Measurements from ENCODE around the gene MAPKAPK2.

Gene MAPKAPK2

DNA sequence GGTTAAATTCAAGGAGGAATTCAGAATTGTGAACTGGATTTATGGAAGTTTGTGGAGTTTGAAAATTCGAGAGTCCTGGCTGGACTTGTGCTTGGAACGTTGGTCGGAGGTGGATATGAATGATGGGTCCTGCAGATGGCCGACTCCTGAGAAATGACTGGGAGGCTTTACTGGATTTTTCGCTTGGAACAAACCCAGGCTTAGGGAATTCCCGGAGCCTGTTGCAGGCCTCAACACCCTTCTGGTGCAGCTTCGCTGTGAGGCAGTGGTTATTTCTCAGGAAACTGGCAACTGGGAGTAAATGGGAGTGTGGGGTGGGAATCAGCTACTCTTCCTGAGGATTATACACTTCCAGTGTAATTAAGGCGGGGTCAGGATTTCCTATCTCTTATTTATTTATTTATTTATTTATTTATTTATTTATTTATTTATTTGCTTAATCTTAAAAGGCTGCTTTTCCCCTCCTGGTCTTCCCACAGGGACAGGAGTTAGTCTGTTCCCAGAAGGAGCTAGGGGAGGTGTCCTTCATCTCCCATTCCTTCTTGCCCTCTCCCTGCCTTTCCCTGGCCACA is 21.1 kb downstream of the MAPKAPK2 start:
- no peak for DNase-seq

DNA sequence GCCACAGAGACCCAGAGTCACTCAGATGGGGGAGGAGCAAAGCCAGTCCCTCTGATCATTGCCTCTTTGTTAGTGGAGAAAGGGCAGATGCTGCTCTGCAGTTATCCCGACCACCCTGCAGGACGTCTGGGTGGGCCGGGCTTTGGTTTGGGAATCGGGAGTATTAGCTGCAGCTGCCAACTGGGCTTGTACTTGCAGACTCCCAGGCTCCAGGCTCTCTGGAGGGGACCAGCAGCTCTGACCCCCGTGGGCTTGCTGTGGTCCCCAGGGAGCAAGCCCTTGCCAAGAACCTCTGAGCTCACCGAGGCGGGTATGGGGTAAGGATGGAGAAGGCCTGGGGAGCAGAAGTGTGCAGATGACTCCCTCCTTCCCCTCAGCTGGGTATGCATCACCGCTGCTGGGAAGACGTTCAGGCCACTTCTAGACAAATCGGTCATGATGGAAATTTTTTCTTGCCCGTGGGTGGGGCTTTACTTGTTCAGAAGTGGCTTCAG is 21.6 kb downstream of the MAPKAPK2 start:
- no peak for DNase-seq

DNA sequence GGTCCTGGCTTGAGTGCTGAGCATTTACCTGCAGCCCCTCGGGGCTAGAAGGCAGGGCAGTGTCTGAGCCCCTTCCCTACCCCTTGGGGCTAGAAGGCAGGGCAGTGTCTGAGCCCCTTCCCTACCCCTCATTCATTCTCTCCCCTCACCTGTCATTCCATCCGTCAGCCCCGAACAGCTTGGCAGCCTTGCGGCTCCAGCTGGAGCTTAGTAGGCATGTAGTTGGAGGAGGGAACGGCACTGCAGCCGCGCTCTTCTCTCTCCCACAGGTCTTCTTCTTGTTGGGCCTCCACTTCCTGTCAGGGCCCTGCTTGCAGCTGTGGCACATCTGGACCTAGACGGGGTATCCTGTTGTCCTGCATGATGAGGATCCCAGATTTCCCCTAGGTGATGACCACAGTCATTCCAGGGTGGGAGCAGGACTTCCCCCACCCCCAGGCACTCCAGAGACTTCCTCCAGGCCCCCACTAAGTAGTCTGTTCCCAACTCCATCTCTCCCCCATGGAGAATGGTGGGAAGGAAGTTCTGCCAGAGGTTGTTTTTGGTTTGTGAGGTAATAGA is 22.2 kb downstream of the MAPKAPK2 start:
- no peak for DNase-seq

DNA sequence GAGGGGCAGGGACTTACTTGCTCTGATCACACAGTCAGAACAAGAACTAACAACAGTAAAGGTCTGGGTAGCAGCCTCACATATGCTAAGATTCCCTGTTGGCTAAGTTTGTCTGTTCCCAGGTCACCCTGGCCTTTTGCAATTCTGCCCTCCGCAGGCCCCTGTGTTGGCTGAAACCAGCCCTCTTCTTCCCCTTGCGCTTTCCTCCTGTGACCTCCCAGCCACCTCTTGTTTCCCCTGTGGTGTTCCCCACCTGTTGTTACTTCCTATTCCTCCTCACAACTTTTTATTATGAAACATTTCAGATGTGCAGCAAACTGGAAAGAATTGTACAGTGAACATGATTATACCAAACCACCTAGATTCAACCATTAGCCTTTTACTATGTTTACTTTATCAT is 23.4 kb downstream of the MAPKAPK2 start:
- no peak for DNase-seq

DNA sequence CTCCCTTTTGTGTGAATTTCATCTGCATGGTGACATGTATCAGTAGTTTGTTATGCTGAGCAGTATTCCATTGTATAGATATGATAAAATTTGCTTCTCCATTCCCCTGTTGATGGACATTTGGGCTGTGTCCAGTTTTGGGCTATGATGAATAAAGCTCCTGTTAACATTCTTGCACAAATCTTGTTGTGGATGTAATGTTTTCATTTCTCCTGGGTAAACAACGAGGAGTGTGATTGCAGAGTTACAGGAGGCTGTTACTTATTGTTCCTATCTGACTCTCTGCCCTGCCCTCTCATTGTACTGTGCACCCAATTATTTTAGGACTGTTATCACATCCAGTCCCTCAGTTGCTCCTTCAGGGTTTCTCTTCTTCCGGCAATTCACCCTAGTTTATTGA is 24.2 kb downstream of the MAPKAPK2 start:
- DNase-seq: no peak

DNA sequence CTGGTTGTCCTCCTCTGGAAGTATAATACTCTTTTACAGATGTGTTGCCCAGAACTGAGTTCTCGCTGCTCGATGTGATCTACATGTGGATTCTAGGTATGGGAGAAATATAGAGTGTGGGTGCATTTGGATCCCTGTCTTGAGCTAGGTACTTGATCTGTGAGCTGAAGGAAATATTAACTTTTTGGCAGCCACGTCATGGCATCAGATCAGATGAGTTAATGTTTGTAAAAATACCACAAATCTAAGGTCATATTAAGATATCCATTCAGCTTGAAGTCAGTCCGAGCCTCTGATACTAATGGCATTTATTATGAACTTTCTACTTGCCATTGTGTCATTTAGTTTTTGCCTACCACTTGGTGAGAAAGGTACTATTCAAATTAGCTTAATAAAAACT is 24.6 kb downstream of the MAPKAPK2 start:
- no peak for DNase-seq

DNA sequence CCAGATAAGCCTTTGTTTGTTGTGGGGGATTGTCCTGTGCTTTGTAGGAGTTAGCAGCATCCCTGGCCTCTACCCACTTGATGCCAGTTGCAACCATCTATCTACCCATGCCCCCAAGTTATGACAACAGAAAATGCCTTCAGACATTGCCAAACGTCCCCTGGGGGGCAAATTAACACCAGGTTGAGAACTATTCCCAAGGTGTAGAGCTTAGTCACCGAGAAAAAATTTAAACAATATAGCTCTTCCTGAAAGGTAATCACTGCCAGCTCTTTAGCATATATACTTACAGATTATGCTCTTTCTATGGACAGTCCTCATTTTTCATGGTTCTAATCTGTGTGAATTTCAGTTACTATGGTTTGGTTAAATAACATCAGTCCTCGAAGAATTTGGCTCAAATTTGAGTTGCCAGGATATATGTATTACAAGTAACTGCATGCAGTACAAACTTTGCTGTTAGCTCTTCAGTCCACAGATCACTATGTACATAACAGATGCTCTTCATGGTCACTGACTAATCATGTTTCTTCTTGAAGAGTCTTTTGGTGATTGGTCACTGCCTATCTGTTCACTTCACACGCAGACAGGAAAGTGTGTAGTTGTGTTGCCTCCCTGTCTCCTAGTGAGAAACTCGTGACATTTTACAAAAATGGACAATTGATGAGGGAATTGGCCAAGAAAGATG is 25.2 kb downstream of the MAPKAPK2 start:
- DNase-seq: no peak

DNA sequence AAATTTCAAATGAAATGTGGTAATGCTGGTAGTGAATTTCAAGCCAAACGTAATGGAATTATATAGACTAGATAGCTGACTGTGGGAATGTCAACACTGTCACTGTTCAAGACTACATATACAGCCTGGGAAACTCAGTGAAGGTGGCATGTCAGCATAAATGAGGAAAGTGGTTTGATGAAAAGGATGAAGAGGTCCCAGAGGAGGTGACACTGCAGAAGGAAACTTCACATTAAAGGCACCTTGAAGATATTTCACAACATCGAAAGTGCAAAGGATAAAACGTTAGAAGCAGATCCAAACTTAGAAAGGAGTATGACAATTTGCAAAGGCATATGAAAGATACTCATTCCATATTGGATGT is 25.7 kb downstream of the MAPKAPK2 start:
- DNase-seq: no peak

DNA sequence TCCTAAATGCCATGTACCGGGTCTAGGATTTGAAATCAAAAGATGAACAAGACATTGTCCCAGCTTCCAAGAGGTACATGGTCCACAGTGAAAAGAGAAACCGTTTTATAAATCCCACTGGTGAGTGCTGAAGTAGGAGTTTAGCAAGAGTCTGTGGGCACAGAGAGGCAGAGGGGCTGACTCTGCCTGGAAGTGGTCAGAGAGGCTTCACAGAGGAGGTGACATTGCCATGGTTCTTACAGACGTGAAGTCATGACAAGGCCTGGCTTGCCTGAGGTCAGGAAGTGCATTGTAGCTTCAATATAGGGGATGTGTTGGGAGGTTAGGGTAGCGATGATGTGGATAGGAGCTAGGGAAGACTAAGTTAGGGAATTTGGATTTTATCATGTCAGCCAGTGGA is 28.4 kb downstream of the MAPKAPK2 start:
- no peak for DNase-seq

DNA sequence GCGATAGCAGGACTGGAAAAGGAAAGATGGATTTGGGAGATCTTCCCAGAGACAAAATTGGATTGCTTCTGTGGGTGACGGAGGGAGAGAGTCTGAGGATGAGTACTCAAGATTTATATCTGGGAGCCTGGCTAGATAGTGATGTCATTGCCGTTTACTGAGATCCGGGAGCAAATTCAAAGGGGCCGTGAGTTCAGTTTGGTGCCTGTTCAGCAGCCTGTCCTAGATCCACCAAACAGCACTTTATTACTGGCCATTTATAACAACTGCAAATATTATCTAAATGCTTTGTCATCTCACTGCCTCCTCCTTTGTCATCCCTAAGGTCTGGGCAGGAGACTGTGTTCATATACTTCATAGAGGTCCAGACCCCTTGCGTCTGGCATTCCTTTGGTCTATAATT is 29.2 kb downstream of the MAPKAPK2 start:
- DNase-seq: no peak

DNA sequence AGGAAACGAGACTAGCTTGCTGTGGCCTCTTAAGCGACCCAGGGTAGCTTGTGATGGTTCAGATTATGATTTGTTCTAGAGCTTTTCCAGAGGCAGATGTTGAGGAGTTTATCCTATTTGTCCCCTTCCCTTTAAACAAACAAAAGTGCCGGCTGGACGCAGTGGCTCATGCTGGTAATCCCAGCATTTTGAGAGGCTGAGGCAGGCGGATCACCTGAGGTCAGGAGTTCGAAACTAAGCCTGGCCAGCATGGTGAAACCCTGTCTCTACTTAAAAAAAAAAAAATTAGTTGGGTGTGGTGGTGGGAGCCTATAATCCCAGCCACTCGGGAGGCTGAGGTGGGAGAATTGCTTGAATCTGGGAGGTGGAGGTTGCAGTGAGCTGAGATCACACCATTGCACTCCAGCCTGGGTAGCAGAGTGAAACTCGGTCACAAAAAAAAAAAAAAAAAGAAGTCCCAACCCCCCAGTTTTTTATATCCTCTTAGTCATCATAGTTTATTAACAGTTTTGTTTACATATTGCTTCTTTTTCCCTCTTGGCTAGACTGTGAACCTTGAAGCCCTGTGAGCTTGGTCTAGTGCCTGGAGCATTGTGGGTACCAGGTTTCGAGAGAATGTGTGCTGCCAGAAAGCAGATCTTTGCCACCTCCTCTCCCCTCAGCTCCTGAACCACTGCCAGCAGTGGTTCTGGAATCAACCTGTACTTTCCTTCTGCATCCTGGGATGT is 29.8 kb downstream of the MAPKAPK2 start:
- DNase-seq: no peak

DNA sequence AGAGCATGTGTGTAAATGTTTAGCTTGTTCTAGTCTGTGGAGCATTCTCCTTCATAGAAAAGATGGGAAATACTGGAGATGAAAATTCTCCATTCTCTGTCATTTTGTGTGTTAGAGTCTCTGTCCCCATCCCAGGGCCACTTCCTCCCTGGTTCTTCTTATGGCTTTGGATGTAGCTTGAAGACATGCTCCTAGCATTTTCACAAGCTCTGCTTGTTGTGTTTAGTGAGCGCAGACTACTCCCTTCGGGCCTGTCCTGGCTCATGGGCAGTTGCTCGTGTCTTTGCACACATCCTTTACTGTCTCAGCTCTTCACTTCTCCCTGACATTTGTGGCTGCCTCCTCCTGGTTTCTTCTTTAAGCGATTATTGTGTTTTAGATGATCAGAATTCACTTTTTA is 30.4 kb downstream of the MAPKAPK2 start:
- DNase-seq: no peak

DNA sequence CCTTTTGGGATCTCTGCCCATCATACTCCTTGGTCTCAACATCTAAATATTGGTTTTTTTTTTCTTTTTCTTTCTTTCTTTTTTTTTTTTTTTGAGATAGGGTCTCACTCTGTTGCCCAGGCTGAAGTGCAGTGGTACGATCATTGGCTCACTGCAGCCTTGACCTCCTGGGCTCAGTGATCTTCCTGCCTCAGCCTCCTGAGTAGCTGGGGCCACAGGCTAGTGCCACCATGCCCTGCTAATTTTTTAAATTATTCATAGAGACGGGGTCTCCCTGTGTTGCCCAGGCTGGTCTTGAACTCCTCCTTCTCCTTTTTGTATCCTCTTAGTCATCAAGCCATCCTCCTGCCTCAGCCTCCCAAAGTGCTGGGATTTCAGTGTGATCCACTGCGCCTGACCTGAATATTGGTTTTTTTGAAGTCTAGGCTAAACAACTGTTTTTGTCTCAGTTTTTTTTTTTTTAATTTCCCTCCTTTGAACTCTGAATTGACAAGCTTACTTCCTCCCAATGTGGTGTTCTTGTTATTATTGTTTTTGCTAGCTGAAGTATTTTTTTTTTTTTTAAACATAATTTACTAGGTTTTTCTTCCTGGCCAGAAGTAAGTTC is 30.9 kb downstream of the MAPKAPK2 start:
- DNase-seq: no peak

DNA sequence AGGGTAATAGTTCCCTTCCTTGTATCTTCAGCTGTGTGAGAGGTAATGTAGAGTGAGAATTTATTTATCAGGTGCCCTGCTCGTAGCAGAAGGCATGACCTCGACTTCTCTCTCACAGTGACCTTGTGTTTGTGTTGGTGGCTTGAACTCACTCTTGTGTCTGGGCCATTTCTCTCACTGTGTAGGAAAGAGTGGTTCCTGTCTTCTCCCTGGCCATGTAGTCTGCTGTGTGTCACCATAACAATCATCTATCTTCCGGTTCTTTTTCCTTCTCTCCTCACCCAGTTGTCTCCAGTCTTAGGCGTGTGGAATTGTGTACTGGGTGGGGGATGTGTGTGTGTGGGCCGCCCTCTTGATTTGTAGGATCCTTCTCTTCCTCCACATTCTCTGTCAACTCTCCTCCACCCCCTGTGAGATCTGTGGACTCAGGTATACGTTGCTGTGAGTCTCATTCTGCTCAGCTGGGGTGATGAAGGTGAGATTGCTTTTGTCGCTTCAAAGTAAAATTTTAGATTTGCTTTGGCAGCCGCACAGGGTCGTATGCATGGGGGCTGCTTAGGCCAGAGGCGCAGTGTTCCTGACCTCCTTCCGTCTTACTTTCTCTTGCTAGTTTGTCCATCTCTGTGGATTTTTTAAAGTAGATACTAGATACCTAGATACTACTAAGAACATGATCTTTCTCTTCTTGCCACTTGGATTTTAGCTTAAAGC is 31.6 kb downstream of the MAPKAPK2 start:
- no peak for DNase-seq

DNA sequence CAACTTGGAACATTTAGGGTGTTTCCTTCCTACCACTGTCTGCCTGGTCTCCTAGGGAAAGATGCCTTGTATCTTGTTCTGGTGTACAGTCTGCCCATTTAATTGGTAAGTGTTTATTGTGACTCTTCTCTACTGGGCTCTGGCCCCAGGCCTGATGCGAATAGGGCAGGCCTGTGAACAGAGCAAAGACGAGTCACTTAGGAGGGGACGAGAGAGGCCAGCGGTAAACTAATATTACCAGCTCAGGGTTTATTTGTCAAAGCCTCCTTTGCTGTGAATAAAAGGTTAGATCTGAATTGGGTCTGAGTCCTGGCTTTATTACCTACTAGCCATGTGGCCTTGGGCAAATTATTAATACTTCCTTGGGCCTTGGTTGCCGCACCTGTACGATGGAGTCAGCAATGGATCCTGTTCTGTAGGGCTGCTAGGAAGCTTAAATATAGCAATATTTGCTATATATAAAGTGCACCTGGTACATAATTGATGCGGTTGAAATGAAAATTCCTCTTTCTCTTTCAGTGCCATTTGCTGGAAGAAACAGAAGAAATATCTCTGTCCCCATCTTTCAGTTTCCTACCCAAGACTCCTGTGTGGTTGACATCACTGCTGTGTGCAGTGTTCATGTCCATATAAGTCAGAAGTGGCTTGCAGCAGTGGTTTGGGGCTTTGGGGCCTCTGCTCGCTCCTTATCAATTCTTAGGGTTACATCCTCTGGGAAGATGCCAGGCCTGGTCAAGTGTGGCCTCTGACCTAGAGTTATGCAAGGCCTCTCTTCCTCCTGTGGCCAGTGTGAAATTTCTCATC is 32.4 kb downstream of the MAPKAPK2 start:
- DNase-seq: no peak

DNA sequence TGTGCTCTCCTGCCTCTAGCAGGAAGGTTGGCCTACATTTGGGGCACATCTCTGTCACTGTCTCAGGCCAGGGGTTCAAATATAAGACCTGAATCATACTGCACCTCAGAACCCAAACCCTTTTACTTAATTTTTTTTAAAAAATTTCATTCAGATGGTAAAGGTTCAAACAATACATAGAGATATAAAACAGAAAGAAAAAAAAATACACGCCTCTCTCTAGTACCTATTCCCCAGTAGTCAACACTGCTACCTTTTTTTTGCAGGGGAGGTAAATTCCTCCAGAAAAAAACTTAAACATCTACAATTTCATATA is 32.9 kb downstream of the MAPKAPK2 start:
- no peak for DNase-seq

DNA sequence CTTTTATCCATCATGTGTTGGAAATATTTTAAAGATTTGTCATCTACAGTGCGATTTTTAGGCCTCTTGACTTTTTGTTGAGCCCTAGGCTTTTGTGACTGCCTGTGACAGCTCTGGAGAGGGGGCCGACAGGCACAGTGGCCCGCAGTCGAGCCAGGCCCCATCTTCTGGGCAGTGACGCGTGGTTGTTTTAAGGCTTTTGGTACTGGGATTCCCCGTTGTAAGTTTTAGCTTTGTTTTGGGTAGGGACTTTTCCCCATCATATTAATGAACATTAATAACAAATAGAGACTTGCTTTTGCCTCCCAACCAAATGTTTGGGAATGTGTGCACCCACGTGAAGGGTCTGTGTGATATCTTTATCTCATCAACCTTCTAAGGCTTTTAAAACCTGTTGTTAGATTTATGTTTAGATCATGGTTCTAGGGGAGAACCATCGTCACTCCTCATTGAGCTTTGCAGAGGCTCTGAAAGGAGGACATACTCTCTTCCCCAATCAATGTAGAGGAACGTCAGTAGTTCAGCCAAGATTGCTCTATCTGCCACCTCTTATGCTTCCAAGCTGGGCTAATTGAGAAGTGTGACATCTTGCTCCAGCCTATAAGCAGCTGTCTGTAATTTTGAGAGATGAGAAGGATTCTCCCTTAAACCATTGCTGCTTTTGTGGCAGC is 34.6 kb downstream of the MAPKAPK2 start:
- DNase-seq: no peak

DNA sequence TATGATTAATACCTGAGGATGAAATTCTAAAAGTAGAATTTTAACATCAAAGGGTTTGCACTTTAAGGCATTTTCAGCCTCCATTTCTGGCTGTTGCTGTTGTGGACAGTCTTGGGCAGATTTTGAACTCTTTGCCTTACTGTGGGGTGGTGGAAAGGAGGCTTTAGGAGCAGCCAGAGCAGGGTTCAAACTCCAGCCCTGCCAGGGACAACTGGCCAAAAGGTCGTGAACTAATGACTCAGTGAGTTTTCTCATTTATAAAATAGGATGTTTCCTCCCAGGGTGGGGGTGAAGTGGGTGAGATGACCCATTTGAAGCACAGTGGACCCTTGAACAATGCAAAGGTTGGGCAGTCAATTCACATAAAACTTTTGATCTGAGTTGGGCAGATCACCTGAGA is 36.7 kb downstream of the MAPKAPK2 start:
- no peak for DNase-seq

DNA sequence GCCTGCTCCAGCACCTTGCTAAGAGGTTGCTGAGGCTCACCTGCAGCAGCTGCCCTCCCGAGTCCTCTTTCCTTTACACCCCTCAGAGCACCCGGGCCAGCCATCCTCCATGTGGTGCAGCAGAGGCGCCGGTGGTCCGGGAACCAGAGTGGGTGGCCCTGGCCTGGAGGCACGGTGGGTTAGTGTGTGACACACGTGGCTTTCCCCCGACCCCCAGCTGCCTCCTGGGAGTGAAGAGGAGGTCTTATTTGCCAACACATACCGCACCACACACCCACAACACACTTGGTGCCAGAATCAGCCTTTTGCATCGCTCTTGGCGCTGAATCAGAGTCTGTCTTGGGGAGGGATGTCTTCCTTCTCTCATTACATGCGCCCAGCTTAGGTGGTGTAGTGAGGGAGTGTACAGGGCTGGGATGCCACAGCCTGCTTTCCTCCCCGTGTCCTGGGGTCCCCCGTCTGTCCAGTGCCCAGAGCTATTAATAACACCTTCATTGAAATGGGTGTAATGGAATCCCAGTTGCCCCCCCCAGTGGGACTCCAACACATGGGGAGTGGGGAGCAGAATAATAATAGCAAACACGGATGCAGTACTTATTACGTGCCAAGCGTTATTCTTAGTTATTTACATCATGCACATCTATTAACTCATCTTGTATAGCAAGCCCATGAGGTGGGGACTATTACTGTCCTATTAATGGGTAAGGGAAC is 38.2 kb downstream of the MAPKAPK2 start:
- no peak for DNase-seq

DNA sequence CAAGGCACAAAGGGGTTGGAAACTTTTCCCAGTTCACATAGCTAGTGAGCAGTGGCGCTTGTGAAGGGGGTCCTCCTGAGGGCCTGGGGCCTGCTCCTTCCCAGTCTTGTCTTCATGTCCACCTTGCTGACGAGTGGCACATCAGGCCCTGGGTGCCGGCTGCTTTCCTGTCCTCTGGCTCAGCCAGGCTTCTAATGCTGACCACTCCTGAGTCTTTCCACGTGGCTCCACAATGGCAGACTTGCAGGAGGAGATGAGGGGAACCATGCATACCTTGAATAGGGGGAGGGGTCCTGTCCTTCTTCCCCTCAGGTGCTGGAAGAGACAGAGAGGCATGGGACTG is 38.7 kb downstream of the MAPKAPK2 start:
- no peak for DNase-seq
